Measurements from ENCODE around the gene ARID3A.
A peak's percentile ranks its signal among the peaks of the same experiment; 100 is the strongest.

ARID3A gene

GRCh38 chr19:913080-913748 lies 12.6 kb upstream of the ARID3A start, which contains the start of gene R3HDM4:
TSS of gene R3HDM4 (minus strand) at chr19:913219. CDS start at chr19:913157, 62 bp downstream.
- DNase-seq = no peak

- no peak for DNase-seq
Measured at GRCh38 chr19:916645-917322, 9.1 kb upstream of the ARID3A start.

- peak; percentile 33 for DNase-seq
Measured at GRCh38 chr19:917323-918151, 8.3 kb upstream of the ARID3A start, which contains the start of gene KISS1R. TSS of gene KISS1R (plus strand) at chr19:917333. CDS start at chr19:917503, 170 bp downstream.

GRCh38 chr19:918152-918437 lies 7.7 kb upstream of the ARID3A start:
- no peak for DNase-seq

DNA sequence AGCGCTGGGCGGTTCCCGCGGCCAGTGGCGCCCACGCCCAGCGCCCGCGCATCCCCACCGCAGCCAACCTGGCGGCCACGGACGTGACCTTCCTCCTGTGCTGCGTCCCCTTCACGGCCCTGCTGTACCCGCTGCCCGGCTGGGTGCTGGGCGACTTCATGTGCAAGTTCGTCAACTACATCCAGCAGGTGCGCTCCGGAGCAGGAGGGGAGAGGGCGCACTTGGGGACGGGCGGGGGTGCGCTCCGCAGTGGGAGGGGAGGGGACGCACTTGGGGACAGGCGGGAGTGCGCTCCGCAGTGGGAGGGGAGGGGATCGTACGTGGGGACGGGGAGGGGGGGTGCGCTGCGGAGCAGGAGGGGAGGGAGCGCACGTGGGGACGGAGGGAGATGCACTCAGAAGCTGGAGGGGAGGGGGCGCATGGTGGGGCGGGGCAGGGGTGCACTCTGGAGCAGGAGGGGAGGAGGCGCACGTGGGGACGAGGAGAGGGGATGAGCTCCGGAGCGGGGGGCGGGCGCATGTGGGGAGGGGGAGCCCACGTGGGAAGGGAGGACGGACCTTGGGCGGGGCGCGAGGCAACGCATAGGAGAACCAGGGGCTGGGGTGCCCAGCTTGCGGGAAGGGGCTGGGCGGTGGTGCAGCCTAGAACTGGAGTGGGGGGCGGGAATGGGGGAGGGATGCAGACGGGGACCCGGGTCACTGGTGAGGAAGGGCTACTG lies 7.2 kb upstream of the ARID3A start:
- no peak for DNase-seq

GRCh38 chr19:919199-920050 lies 6.4 kb upstream of the ARID3A start:
- DNase-seq = no peak

DNA sequence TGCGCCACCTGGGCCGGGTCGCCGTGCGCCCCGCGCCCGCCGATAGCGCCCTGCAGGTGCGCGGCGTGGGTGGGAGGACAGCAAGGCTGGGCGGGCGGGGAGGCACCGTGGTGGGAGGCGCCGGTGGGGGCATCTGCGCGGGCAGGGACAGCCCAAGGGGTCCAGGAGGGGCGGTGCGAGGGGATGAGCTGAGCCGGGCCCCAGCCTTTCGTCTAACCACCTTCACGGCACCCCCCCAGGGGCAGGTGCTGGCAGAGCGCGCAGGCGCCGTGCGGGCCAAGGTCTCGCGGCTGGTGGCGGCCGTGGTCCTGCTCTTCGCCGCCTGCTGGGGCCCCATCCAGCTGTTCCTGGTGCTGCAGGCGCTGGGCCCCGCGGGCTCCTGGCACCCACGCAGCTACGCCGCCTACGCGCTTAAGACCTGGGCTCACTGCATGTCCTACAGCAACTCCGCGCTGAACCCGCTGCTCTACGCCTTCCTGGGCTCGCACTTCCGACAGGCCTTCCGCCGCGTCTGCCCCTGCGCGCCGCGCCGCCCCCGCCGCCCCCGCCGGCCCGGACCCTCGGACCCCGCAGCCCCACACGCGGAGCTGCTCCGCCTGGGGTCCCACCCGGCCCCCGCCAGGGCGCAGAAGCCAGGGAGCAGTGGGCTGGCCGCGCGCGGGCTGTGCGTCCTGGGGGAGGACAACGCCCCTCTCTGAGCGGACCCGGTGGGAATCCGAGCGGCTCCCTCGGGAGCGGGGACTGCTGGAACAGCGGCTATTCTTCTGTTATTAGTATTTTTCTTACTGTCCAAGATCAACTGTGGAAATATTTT lies 5.6 kb upstream of the ARID3A start:
- DNase-seq = no peak

DNA sequence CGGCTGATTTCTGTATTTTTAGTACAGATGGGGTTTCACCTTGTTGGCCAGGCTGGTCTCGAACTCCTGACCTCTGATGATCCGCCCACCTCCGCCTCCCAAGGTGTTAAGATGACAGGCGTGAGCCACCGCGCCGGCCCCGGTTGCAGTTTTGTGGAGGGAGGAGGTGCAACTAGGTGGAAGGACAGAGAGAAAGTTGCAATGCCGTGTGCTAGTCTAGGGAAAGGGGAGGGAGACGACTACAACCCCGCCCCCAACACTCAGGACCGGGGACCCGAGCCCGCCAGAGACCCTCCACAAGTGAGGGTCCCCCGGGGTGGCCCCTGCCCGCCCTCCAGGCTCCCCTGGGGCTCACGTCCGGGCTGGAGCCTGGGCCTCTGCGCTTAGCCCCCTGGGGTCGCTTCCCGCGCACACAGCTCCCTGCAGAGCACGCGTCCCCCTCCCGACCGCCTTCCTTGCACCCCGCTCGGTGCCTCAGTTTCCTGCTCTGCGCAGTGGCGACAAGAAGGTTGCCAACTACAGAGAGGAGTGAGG lies 1.2 kb upstream of the ARID3A start:
- DNase-seq = no peak

DNA sequence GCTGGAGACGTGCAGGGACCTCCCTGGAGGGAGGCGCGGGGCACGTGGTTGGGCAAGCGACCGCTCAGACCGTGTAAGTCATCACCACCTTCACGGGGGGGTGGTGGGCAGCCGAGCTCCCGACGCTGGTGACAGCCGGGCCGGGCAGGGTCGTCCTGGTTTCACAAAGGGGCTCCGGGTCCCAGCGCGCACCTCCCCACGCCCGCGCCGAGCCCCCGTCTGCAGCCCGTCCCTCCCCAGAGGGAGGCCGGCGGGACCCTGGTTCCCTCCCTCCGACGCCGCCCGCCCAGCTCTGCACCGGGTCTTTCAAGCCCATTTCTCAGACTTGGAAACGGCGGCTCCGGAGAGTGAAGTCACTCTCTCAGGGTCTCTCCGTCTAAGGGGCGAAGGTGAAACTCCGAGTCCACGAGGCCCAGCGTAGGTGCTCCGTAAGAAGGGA lies 729 bp upstream of the ARID3A start:
- DNase-seq = no peak

DNA sequence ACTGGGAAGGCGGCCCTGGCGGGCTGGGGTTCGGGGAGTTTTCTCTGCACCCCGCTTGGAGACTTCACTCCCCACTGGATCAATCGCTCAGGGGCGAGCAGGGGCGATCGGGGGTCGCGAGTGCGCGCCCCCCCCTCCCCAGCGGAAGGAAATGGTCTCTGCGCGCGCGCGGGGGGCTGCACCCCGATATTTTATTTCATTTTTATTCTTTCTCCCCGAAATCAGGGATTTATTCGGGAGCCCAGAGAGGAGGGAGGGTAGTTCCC lies 421 bp downstream of the ARID3A start:
- DNase-seq = no peak

DNA sequence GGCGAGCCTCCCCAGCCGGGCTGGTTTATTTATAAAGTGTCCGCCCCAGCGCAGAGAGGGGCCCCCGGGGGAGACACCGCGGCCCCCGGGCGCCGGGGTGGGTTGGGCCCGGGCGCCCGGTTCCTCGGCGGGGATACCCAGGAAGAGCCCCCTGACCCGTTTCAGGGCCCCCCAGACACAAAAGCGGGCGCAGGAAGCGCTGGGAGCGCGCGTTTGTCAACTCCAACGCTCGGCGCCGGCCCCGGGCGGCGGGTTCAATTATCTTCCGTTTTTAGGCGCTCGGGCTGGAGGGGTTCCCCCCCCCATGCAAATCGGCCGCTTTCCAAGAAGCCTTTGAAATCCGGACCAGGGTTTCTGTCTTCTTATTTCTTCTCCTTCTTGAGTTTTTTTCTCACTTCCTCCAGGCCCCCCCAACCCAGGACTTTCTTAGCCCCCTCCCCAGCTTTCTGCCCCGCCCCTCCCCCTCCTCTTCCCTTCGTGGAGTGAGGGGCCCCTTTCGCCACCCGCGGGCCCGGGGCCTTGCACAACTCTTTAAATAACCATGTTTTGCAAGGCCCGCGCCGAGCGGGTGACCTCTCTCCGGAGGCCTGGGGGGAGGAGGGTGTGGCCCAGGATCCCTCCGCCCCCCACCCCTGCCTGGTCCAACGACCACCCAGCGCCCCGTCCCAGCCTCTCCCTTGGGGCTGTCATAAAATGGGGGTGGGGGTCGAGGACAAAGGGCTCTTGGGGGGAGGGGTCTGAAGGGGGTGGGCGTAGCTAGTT lies 935 bp downstream of the ARID3A start:
- DNase-seq = no peak

GRCh38 chr19:927351-927779 lies 1.5 kb downstream of the ARID3A start:
- no peak for DNase-seq

- no peak for DNase-seq
Measured at GRCh38 chr19:927780-928401, 2.1 kb downstream of the ARID3A start.

DNA sequence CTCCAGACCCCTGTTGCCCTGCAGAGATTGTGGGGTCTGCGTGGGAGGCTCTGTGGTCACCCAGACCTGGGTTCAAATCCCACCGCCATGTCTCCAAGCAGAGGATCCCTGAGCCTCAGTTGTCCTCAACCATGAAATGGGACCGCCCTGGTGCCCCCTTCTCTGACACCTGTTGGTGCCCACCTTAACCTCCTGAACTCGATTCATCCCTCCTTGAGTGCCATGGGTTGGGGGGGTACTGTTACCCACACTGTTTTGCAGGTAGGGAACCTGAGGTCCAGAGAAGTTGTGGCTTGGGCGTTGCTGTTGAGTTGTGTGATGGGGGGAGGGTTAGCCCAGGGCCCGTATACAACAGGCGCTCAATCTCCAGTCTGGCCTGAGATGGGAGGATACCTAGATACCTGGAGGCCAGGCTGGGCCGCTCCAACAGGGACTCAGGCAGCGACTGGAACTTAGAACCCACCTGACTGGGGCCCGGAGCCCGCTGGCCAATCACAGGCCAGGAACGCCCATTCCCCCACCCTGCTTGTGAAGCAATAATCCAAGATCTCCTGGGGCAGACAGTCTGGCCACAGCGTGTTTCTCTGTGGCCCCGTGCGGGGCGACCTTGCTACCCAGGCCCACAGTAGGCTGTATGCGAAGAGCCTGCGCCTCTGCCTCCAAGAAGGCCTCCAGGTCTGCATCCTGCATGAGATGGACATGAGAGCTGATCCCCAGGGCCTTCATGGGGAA lies 2.8 kb downstream of the ARID3A start:
- DNase-seq = no peak

DNA sequence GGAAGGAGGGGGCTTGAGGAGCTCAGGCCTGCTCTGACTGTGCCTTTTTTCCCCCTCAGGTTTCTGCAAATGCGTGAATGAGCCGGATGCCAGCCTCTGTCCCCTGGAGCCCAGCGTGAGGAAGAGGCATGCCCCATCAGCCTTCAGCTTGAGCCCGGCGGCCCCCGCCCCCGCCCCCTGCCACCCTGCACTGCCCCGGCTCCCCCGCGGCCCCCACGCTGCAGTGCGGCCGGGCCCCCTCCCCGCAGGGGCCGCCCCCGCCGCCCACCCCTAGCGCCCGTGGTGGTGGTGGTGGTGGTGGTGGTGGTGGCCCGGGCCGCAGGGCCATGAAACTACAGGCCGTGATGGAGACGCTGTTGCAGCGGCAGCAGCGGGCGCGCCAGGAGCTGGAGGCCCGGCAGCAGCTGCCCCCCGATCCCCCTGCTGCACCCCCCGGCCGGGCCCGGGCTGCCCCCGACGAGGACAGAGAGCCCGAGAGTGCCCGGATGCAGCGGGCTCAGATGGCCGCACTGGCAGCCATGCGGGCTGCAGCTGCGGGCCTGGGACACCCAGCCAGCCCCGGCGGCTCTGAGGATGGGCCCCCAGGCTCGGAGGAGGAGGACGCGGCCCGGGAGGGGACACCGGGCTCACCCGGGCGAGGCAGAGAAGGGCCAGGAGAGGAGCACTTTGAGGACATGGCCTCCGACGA lies 3.5 kb downstream of the ARID3A start:
- DNase-seq = no peak

DNA sequence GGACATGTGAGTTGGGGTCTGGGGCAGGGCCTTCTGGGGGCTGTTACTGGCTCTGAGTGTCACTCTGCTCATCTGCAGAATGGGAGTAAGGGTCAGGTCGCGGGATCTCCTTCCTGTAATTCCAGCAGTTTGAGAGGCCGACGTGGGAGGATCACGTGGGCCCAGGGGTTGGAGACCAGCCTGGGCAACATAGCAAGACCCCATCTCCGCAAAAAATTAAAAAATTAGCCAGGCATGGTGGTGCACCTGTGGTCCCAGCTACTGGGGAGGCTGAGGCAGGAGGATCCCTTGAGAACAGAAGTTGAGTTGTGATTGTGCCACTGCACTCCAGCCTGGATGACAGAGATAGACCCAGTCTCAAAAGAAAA lies 4.0 kb downstream of the ARID3A start:
- DNase-seq = no peak

- DNase-seq = no peak
Measured at GRCh38 chr19:931860-932647, 6.2 kb downstream of the ARID3A start.

Data from SHP77 treated with DMSO at 0.1 percent for 48 hours (cell line).